Memory B cell (primary cell): ENCODE results near the gene PRG2.

Source experiments
- ATAC-seq: fragments of 150-1000 bp; cut with Tn5 transposase; 2 replicates; pipeline ENCODE4 v1.10.0; 2021; ENCODE audit warnings: low read depth, mild to moderate bottlenecking, moderate library complexity
- DNase-seq, 2 donors: peaks; one replicate each; pipeline ENCODE4 v3.0.0; 2022; ENCODE audit warnings: low spot score in 2 of 2
- H3K27ac Mint-ChIP-seq: one replicate; pipeline ENCODE4 v1.8.0; 2022; ENCODE audit warnings: mild to moderate bottlenecking, moderate library complexity, mixed read lengths
- H3K27me3 Mint-ChIP-seq: one replicate; pipeline ENCODE4 v1.8.0; 2022; ENCODE audit warnings: mixed read lengths
- H3K36me3 Mint-ChIP-seq: one replicate; pipeline ENCODE4 v1.8.0; 2022; ENCODE audit warnings: mild to moderate bottlenecking, mixed read lengths
- H3K4me1 Mint-ChIP-seq: one replicate; pipeline ENCODE4 v1.8.0; 2022; ENCODE audit warnings: mixed read lengths
- H3K4me3 Mint-ChIP-seq: one replicate; pipeline ENCODE4 v1.8.0; 2022; ENCODE audit warnings: mild to moderate bottlenecking, moderate library complexity, mixed read lengths
- H3K9me3 Mint-ChIP-seq: one replicate; pipeline ENCODE4 v1.8.0; 2022; ENCODE audit warnings: mixed read lengths

Gene PRG2

DNA sequence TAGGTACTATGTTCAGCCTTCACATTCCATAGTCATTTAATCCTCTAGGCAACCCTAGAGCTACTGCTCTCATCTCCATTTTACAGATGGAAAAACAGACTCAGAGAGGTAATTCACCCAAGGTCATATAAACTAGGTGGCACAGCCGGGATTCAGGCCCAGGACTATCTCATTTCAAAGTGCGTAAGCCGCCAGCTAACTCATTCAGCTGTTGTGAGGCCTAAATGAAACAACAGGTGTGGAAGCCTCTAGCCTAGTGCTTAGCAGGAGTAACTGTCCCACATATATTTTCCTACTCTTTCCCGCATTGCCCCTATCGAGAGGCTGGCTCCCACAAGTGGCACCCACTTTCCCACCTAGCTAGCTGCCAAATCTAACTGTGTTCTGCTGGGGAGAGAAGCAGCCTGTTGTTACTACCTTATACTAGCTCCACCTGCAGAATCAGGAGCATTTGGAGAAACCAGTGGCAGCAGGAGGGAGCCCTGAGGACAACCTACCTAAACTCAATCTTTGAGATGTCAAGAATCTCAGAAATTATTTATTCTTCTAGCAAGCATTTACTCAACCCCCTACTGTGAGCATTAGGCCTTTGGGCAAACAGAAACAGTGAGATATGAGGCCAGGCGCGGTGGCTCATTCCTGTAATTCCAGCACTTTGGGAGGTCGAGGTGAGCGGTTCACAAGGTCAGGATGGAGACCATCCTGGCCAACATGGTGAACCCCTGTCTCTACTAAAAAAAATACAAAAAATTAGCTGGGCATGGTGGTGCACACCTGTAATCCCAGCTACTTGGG is 30.4 kb downstream of the PRG2 start:
- H3K4me1 Mint-ChIP-seq = no peaks in the 10 kb centered on the region
- no peaks in the 10 kb centered on the region for H3K36me3 Mint-ChIP-seq
- H3K4me3 Mint-ChIP-seq = no peak overlapping the region
- DNase-seq = no peak
- H3K27me3 Mint-ChIP-seq = peaks cover 8% of the 10 kb centered on the region
- H3K27ac Mint-ChIP-seq = no peak overlapping the region
- H3K9me3 Mint-ChIP-seq = no peaks in the 10 kb centered on the region
- ATAC-seq = no peak

DNA sequence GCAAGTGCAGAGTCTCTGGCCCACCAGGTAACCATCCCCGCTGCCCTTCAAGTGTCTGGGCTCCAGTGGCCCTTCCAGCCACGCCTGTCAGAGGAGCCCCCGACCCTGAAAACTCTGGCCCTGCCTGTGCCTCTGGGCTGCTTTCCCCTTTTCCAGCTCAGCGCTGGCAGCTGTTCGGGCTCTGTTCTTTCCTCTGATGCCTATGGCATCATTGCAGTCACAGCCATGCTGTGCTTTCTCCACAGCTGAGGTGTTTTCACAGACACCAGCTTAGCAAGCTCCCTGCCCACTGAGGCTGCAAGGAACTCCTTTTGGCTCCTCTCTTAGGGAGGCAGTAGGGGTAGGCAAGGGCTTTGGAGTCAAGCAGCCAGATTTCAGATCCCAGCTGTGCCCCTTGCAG is 31.1 kb downstream of the PRG2 start:
- Mint-ChIP-seq H3K27me3 (peaks cover 14% of the 10 kb centered on the region), H3K4me1 (peaks cover 4% of the 10 kb centered on the region), H3K4me3 (no peak overlapping the region), H3K36me3 (no peaks in the 10 kb centered on the region), H3K9me3 (no peaks in the 10 kb centered on the region), H3K27ac (no peak overlapping the region)
- DNase-seq (no peak), ATAC-seq (no peak)

DNA sequence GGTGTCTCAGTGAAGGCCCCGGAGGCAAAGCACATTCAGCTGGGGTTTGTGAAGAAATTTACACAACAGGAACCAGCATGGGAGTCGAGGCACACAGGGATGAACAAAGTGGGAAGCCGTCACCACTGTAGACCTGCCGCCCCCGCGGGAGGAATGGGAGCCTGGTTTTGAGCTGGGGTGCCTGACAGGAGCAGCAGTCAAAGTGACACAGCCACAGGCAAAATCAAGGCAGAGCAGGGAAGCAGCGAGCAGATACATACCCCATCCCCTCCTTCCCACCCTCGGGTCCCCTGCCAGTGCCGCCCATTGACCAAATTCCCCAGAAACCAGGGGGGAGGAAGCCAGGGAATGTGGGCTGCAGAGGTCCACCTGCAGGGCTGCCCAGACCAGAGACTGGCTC is 31.5 kb downstream of the PRG2 start:
- peaks cover 12% of the 10 kb centered on the region for H3K27me3 Mint-ChIP-seq
- ATAC-seq (no peak), DNase-seq (no peak)
- no peaks in the 10 kb centered on the region for H3K36me3 Mint-ChIP-seq
- no peak overlapping the region for H3K27ac Mint-ChIP-seq
- no peaks in the 10 kb centered on the region for H3K9me3 Mint-ChIP-seq
- H3K4me1 Mint-ChIP-seq = peaks cover 4% of the 10 kb centered on the region
- no peak overlapping the region for H3K4me3 Mint-ChIP-seq

DNA sequence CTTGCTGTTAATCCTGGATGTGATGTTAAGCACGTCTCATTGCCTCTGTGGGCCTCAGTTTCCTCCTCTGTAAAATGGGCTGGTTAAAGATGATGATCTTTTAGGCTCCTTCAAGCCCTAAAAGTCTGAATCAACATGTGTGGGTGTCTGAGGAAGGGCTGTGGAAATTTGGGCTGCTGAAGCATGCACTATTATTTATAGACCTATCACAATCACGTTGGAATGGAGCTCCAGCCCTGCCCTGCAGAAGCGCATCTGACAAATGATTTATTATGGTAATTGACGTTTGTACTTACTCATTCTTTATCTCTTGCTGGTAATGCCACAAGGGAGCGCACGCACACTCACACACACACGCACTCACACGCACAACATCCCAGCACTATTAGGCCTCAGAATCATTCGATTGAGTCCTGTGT is 31.9 kb downstream of the PRG2 start:
- ATAC-seq = no peak
- peaks cover 4% of the 10 kb centered on the region for H3K4me1 Mint-ChIP-seq
- no peak overlapping the region for H3K4me3 Mint-ChIP-seq
- peaks cover 11% of the 10 kb centered on the region for H3K27me3 Mint-ChIP-seq
- no peaks in the 10 kb centered on the region for H3K36me3 Mint-ChIP-seq
- no peaks in the 10 kb centered on the region for H3K9me3 Mint-ChIP-seq
- no peak for DNase-seq
- H3K27ac Mint-ChIP-seq = no peak overlapping the region

DNA sequence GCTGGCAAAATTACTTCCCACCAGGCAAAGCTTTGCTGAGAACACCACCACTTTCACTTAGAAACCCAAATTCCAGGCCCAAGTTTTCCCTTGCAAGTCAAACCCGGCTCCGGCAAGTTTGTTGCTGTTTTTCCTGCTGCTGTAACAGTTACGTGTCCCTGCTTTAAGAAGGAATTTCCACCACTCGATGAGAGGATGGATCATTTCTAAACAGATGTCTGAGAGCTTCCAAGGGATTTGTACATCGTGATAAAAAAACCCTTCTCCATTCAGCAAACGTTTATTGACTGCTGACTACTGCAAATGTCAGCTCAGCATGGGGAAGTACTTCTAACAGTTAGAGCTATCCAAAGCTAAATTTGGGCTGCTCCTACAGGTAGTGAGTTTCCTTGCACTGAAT is 32.6 kb downstream of the PRG2 start:
- H3K27ac Mint-ChIP-seq = no peak overlapping the region
- peaks cover 4% of the 10 kb centered on the region for H3K4me1 Mint-ChIP-seq
- peaks cover 11% of the 10 kb centered on the region for H3K27me3 Mint-ChIP-seq
- H3K9me3 Mint-ChIP-seq = no peaks in the 10 kb centered on the region
- ATAC-seq (no peak), DNase-seq (no peak)
- no peak overlapping the region for H3K4me3 Mint-ChIP-seq
- H3K36me3 Mint-ChIP-seq = no peaks in the 10 kb centered on the region

DNA sequence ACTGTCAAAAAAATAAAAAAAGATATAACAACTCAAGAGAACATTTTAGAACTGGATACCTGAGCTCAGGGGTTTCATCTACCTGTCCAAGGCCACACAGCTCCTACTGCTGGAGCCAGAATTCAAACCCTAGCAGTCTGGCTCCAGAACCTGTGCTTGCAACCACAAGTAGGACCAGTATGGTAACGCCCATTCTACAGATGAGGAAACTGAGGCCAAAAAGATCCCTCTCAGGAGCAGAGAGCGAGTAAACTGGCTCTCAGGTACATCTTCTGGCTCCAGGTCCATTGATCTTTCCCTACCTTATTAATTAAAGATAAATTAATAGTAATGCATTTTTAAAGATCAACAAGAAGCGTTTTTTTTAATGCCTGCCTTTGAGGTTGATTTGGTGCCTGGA is 33.1 kb downstream of the PRG2 start:
- H3K36me3 Mint-ChIP-seq = no peaks in the 10 kb centered on the region
- H3K27me3 Mint-ChIP-seq = peaks cover 11% of the 10 kb centered on the region
- H3K4me3 Mint-ChIP-seq = no peak overlapping the region
- H3K27ac Mint-ChIP-seq = no peak overlapping the region
- peaks cover 4% of the 10 kb centered on the region for H3K4me1 Mint-ChIP-seq
- no peak for ATAC-seq
- no peaks in the 10 kb centered on the region for H3K9me3 Mint-ChIP-seq
- no peak for DNase-seq

DNA sequence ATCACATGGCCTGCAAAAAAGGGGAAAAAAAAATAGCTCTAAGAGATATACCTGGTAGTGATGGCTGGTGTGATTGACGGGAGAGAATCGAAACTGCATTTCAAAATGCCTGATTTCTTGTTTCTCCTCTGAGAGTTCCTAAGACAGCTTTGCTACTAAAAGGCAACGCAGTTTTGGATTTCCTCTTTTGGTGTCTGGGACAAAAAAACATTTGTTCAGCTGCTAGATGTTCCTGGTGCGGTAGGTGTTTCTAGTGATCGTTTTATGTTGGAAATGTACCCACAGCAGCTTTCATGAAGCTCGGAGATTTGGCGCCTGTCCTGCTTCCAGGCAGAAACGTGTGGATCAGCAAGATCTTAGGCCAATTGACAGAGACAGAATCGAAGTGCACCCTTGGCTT is 34.2 kb downstream of the PRG2 start:
- DNase-seq (no peak), ATAC-seq (no peak)
- H3K4me3 Mint-ChIP-seq = no peak overlapping the region
- peaks cover 3% of the 10 kb centered on the region for H3K36me3 Mint-ChIP-seq
- peaks cover 4% of the 10 kb centered on the region for H3K4me1 Mint-ChIP-seq
- H3K9me3 Mint-ChIP-seq = peaks cover 3% of the 10 kb centered on the region
- H3K27ac Mint-ChIP-seq = no peak overlapping the region
- H3K27me3 Mint-ChIP-seq = peaks cover 8% of the 10 kb centered on the region

DNA sequence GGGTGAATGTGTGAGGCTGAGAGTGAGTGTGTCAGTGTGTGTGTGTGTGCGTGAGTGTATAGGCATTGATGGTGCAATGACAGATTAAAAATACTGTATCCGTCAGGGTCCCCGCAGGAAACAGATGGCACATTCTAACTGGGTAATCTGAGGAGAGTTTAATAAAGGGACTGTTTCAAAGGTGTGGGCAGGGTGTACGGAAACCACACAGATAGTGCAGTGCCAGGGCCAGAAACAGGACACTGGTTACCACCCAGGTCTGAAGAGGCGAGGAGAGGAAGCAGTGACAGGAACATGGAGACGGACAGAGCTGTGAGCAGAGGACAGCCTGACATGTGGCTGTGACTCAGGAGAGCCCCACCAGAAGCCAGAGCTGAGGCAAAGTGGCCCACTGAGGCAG is 35.8 kb downstream of the PRG2 start:
- Mint-ChIP-seq H3K4me1 (peaks cover 6% of the 10 kb centered on the region), H3K4me3 (no peak overlapping the region), H3K27me3 (peaks cover 8% of the 10 kb centered on the region), H3K9me3 (peaks cover 5% of the 10 kb centered on the region), H3K36me3 (peaks cover 3% of the 10 kb centered on the region), H3K27ac (no peak overlapping the region)
- no peak for DNase-seq
- ATAC-seq = no peak

DNA sequence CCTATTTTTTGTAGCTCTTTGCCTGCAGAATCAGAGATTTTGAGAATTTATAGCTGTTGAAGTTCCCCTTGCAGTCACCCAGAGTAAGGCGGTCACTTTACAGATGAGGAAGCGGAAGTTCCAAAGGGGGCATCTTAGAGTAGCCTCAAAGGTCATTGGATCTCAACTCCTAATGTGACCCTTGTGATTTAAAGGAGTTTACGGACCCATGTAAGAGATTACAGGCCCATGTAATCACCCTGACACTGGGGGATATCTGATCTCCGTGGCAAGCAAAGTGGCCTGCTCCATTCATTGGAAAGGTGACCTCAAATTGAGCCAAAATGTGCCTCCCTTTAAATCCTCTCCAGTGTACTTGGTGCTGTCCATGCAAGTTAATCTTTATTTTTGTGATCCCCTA is 36.6 kb downstream of the PRG2 start:
- peaks cover 6% of the 10 kb centered on the region for H3K4me1 Mint-ChIP-seq
- ATAC-seq = no peak
- H3K4me3 Mint-ChIP-seq = no peak overlapping the region
- no peak overlapping the region for H3K27ac Mint-ChIP-seq
- H3K27me3 Mint-ChIP-seq = peaks cover 8% of the 10 kb centered on the region
- H3K36me3 Mint-ChIP-seq = peaks cover 3% of the 10 kb centered on the region
- H3K9me3 Mint-ChIP-seq = peaks cover 5% of the 10 kb centered on the region
- no peak for DNase-seq

DNA sequence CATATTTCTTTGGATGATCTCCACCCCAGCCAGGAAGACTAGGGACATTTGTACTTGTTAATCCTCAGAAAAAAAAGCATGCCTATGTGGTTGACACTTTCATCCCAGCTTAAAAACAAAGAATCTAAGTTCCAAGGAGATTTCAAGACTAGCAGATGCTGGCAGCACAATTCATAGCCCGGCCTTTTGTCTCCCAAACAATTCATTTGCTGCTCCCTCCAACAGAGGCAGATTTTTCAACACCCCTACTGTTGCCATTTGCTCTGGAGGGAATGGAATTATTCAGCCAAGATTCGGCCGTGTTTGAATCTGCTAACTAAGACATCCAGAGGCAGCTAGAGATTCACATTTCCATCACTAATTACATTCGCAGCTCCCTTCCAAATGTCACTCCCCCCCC is 37.0 kb downstream of the PRG2 start:
- Mint-ChIP-seq H3K4me1 (peaks cover 6% of the 10 kb centered on the region), H3K27ac (no peak overlapping the region), H3K9me3 (peaks cover 5% of the 10 kb centered on the region), H3K36me3 (peaks cover 3% of the 10 kb centered on the region), H3K27me3 (peaks cover 8% of the 10 kb centered on the region), H3K4me3 (no peak overlapping the region)
- DNase-seq (no peak), ATAC-seq (no peak)

DNA sequence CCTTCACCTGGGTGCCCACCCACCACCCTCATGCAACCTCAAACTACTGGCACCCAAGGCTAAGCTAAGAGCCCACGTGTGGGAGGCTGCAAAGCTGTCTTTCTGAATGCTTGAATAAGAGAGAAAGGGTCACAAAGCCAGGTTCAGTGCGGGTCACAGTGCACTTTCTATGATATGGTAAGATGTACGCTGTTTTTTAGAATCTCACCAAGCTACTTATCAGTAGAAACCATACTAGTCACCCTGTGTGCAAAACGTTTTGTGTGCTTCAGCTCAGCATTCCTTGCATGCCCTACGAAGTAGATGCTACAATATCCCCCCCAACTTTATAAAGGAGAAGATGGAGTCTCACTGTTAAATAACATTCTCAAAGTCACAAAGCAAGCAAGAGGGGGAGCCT is 37.4 kb downstream of the PRG2 start:
- Mint-ChIP-seq H3K27me3 (peaks cover 8% of the 10 kb centered on the region), H3K27ac (no peak overlapping the region), H3K4me1 (peaks cover 6% of the 10 kb centered on the region), H3K4me3 (no peak overlapping the region), H3K36me3 (peaks cover 3% of the 10 kb centered on the region), H3K9me3 (peaks cover 5% of the 10 kb centered on the region)
- ATAC-seq = no peak
- DNase-seq = no peak

DNA sequence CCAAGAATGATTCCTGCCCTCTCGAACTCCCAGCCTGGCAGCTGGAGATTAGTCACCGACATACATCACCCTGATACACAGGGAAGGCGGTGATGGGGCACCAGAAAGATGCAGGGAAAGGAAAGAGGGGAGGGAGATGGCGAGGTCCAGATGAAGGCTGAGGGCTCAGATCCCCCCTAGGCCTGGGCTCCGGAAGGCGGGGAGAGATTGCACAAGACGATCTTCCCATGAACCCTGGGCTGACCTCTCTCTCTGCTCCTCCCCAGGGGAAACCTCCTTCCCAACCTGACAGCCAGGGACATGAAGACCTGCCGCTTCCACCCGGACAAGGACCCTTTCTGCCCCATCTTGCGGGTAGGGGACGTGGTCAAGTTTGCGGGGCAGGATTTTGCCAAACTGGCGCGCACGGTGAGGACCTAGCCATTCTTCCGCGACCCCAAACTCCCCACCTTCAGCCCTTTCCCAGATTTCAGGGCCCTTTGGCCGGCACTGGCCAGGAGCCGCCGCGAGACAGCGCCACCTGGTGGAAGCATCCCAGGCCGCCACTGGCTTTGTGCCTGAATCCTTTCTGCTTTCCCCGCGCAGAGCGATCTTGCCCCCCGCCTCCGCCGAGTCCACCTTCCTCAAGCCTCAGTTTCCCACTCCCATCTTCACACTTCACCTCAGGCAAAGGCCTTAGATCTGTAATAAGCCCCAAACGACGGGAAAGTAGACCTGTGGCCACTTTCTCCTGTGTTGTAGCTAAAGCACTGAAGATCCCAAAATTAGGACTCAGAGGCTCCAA is 40.8 kb downstream of the PRG2 start:
- Mint-ChIP-seq H3K27ac (no peak overlapping the region), H3K36me3 (peaks cover 3% of the 10 kb centered on the region), H3K4me3 (no peak overlapping the region), H3K9me3 (peaks cover 5% of the 10 kb centered on the region), H3K4me1 (peaks cover 8% of the 10 kb centered on the region), H3K27me3 (peaks cover 11% of the 10 kb centered on the region)
- ATAC-seq (peak; percentile 63), DNase-seq (peak; percentile 45 to 66)

DNA sequence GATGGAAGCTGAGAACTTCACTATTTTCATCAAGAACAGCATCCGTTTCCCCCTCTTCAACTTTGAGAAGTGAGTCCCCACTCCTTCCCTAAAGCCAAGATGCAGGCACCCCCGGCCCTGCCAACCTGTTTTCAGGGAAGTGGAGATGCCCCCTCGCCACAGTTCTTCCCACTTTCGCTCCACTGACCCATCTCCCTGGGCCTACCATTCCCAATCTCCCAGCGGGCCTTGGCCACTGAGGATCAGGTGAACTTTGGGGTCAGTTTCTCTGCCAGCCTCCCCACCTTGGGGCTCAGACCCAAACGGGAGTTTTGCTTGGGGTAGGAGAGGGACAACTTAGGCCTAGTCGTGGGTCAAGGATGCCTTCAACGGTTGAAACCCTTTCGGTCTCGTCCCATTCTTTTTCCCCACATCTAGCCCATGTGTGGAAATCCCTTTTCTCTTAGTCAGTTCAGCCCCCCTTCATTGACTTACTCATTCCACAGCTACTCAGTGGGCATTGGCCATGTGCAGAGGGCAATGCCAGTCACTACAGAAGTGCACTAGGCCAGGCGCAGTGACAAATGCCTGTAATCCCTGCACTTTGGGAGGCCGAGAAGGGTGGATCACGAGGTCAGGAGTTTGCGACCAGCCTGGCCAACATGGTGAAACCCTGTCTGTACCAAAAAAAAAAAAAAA is 41.7 kb downstream of the PRG2 start:
- no peak overlapping the region for H3K27ac Mint-ChIP-seq
- H3K4me3 Mint-ChIP-seq = no peak overlapping the region

DNA sequence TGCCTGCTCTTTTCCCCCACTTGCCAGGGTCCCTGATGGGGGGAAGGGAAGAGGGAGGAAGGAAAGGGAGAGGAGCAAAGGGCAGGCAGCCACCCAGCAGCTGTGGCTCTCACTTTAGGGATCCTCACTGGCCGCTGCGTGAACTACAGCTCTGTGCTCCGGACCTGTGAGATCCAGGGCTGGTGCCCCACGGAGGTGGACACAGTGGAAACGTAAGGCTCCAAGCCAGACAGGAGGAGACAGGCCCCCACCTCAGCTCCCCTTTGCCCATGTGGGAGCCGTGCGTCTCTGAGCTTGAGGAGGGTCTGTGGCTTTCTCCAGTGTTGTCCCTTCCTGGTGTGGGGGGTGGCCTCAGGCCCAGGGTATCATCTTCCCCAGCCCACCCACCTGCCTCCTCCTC is 42.4 kb downstream of the PRG2 start:
- H3K4me3 Mint-ChIP-seq = no peak overlapping the region
- no peak overlapping the region for H3K27ac Mint-ChIP-seq
- peaks cover 5% of the 10 kb centered on the region for H3K4me1 Mint-ChIP-seq
- ATAC-seq (no peak), DNase-seq (no peak)
- peaks cover 5% of the 10 kb centered on the region for H3K9me3 Mint-ChIP-seq
- peaks cover 3% of the 10 kb centered on the region for H3K36me3 Mint-ChIP-seq
- peaks cover 8% of the 10 kb centered on the region for H3K27me3 Mint-ChIP-seq

More for the DNA sequence above, 41.7 kb downstream of the PRG2 start:
- DNase-seq (no peak), ATAC-seq (no peak)
- Mint-ChIP-seq H3K4me1 (peaks cover 5% of the 10 kb centered on the region), H3K36me3 (peaks cover 3% of the 10 kb centered on the region), H3K9me3 (peaks cover 5% of the 10 kb centered on the region), H3K27me3 (peaks cover 8% of the 10 kb centered on the region)
